Natural killer cell (primary cell): ENCODE data around the gene BCAS3. TPM values are rescaled to one million over a fixed set of nuclear protein-coding genes. Genes with fewer than 3 reads are reported as not detected.

Experiments used
- ATAC-seq, 3 donors: fragments of 150-1000 bp in 2 of 3; fragments of 200-7000 bp in 1 of 3; cut with Tn5 transposase; 1 replicate in 1 of 3; 2 replicates in 2 of 3; pipeline ENCODE4 v1.10.0; 2021; ENCODE audit warnings: mild to moderate bottlenecking in 2 of 3, moderate library complexity in 2 of 3
- DNase-seq, 2 donors: peaks; one replicate each; pipeline versions ENCODE4 v3.0.0 to v3.0.0-alpha.2; 2013 to 2021; ENCODE audit warnings: mixed read lengths in 1 of 2
- H3K27ac ChIP-seq: one replicate; pipeline ENCODE4 v1.5.1; 2013; ENCODE audit warnings: mild to moderate bottlenecking, low read length
- H3K27me3 ChIP-seq: one replicate; pipeline ENCODE4 v1.6.1; 2013; ENCODE audit warnings: low read length; ENCODE audit not compliant: control insufficient read depth, insufficient read depth
- H3K36me3 ChIP-seq: one replicate; pipeline ENCODE4 v1.6.1; 2013; ENCODE audit warnings: low read length; ENCODE audit not compliant: control insufficient read depth, insufficient read depth
- H3K4me1 ChIP-seq: one replicate; pipeline ENCODE4 v1.6.1; 2013; ENCODE audit warnings: low read length; ENCODE audit not compliant: control insufficient read depth, insufficient read depth
- H3K4me3 ChIP-seq: one replicate; pipeline ENCODE4 v1.5.1; 2013; ENCODE audit warnings: low read length
- H3K9me3 ChIP-seq: one replicate; pipeline ENCODE4 v1.6.1; 2013; ENCODE audit warnings: low read length; ENCODE audit not compliant: control insufficient read depth, insufficient read depth
- H3K27ac Mint-ChIP-seq, 2 donors: one replicate each; pipeline ENCODE4 v1.8.0; 2022; ENCODE audit warnings: mild to moderate bottlenecking in 2 of 2, mixed read lengths in 2 of 2, moderate library complexity in 1 of 2
- H3K27me3 Mint-ChIP-seq, 2 donors: one replicate each; pipeline ENCODE4 v1.8.0; 2022; ENCODE audit warnings: low read depth in 2 of 2, mixed read lengths in 2 of 2
- H3K36me3 Mint-ChIP-seq: one replicate; pipeline ENCODE4 v1.8.0; 2022; ENCODE audit warnings: mixed read lengths
- H3K4me1 Mint-ChIP-seq, 2 donors: one replicate each; pipeline ENCODE4 v1.8.0; 2022; ENCODE audit warnings: mixed read lengths in 2 of 2
- H3K4me3 Mint-ChIP-seq: one replicate; pipeline ENCODE4 v1.8.0; 2022; ENCODE audit warnings: mild to moderate bottlenecking, moderate library complexity, mixed read lengths
- H3K9me3 Mint-ChIP-seq, 2 donors: one replicate each; pipeline ENCODE4 v1.8.0; 2022; ENCODE audit warnings: mixed read lengths in 2 of 2
- WGBS: methylation state at CpG from one replicate; pipeline ENCODE4 v1.1.7; 2013; ENCODE audit warnings: missing lambda C conversion rate; ENCODE audit not compliant: insufficient coverage; 5-methylcytosine and 5-hydroxymethylcytosine counted together
- intact Hi-C: fragments of 100-400 bp; cut with micrococcal nuclease; formaldehyde crosslinking; loops from one replicate; pipeline ENCODE4 v1.14.2; 2022
- total RNA-seq, 4 donors: library from RNA; stranded (reverse); fragments of 120-200 nt in 1 of 4; gene quantifications; one replicate each; pipeline versions ENCODE4 v1.2.3 to v1.2.4, GENCODE V29; 2013 to 2022
- TF ChIP-seq, protein P1 (sequence below): fragments of 200-600 bp; IDR thresholded peaks from one replicate; pipeline ENCODE4 v1.8.0; 2022; ENCODE audit warnings: antibody characterized with exemption

Gene BCAS3
- total RNA-seq, 3 donors from 2014 or later (not counting 1 experiment from before 2014, with no cell fraction given), result 60.5 to 87.8 (median 72.0) TPM

DNA sequence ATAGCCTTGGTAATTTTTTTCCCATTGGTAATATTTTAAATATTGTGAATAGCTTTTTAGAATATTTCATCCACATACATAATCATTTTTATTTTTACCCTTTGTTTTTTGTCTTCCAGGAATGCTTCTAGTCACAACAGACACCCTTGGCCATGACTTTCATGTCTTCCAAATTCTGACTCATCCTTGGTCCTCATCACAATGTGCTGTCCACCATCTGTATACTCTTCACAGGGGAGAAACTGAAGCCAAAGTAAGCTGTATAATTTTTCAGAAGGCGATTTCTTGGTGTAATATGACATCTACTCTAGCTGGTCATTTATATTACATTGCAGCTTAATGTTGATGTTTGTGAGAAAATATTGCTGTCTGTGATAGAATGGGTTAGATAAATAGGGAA lies 269.4 kb downstream of the BCAS3 start:
- H3K4me3 Mint-ChIP-seq, result no peak overlapping the region
- DNase-seq (no peak), ATAC-seq (no peak)
- no peaks in the 10 kb centered on the region for H3K4me1 ChIP-seq
- TF ChIP-seq, protein P1, sequence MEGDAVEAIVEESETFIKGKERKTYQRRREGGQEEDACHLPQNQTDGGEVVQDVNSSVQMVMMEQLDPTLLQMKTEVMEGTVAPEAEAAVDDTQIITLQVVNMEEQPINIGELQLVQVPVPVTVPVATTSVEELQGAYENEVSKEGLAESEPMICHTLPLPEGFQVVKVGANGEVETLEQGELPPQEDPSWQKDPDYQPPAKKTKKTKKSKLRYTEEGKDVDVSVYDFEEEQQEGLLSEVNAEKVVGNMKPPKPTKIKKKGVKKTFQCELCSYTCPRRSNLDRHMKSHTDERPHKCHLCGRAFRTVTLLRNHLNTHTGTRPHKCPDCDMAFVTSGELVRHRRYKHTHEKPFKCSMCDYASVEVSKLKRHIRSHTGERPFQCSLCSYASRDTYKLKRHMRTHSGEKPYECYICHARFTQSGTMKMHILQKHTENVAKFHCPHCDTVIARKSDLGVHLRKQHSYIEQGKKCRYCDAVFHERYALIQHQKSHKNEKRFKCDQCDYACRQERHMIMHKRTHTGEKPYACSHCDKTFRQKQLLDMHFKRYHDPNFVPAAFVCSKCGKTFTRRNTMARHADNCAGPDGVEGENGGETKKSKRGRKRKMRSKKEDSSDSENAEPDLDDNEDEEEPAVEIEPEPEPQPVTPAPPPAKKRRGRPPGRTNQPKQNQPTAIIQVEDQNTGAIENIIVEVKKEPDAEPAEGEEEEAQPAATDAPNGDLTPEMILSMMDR, result no peak
- H3K9me3 ChIP-seq, result no peaks in the 10 kb centered on the region
- H3K36me3 Mint-ChIP-seq, result no peaks in the 10 kb centered on the region
- H3K27me3 ChIP-seq, result no peaks in the 10 kb centered on the region
- H3K27me3 Mint-ChIP-seq, result no peaks in the 10 kb centered on the region
- H3K9me3 Mint-ChIP-seq, result no peaks in the 10 kb centered on the region
- no peak overlapping the region for H3K27ac Mint-ChIP-seq
- no peak overlapping the region for H3K4me3 ChIP-seq
- no peaks in the 10 kb centered on the region for H3K4me1 Mint-ChIP-seq
- no CpG with 5 or more reads among the region's 1 CpG for WGBS
- no peak overlapping the region for H3K27ac ChIP-seq
- no peaks in the 10 kb centered on the region for H3K36me3 ChIP-seq
- intact Hi-C loops, result no loop called here

DNA sequence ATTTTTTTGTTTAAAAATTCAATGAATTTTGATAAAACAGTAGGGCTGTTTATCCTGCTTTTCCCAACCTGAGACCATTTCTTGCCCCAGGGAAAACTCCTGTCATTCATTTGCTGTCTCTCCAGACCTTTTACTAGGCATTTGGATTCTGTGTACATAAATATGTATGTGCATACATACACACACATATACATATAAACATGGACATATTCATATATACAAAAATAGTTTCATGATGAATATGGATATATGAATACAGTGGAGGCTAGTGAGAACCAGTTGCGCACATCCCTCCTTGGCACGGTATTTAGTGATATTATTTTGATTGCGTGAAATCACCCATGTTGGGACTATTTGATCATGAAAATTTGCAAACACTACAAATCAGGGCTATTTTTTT lies 269.9 kb downstream of the BCAS3 start:
- H3K4me1 ChIP-seq, result no peaks in the 10 kb centered on the region
- H3K27ac ChIP-seq, result no peak overlapping the region
- H3K27me3 Mint-ChIP-seq, result no peaks in the 10 kb centered on the region
- H3K4me3 Mint-ChIP-seq, result no peak overlapping the region
- TF ChIP-seq, protein P1, result no peak
- no peaks in the 10 kb centered on the region for H3K36me3 ChIP-seq
- WGBS, result 100% methylated on average over 3 of the region's 3 CpGs
- H3K9me3 Mint-ChIP-seq, result no peaks in the 10 kb centered on the region
- H3K9me3 ChIP-seq, result no peaks in the 10 kb centered on the region
- no peaks in the 10 kb centered on the region for H3K4me1 Mint-ChIP-seq
- no peak overlapping the region for H3K4me3 ChIP-seq
- H3K27me3 ChIP-seq, result no peaks in the 10 kb centered on the region
- H3K36me3 Mint-ChIP-seq, result no peaks in the 10 kb centered on the region
- intact Hi-C loops, result no loop called here
- no peak for ATAC-seq
- no peak for DNase-seq
- no peak overlapping the region for H3K27ac Mint-ChIP-seq

DNA sequence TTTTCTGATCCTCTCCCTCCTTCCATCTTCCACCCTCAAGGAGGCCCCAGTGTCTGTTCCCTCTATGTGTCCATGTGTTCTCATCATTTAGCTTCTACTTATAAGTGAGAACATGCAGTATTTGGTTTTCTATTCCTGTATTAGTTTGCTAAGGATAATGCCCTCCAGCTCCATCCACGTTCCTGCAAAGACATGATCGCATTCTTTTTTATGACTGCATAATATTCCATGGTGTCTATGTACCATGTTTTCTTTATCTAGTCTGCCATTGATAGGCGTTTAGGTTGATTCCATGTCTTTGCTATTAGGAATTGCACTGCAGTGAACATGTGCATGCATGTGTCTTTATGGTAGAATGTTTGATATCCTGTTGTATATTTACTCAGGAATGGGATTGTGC lies 275.1 kb downstream of the BCAS3 start:
- Mint-ChIP-seq H3K36me3 (peaks cover under 1% of the 10 kb centered on the region), H3K4me1 (no peaks in the 10 kb centered on the region), H3K9me3 (no peaks in the 10 kb centered on the region), H3K27ac (no peak overlapping the region), H3K4me3 (no peak overlapping the region), H3K27me3 (no peaks in the 10 kb centered on the region)
- Histone ChIP-seq H3K4me3 (no peak overlapping the region), H3K4me1 (no peaks in the 10 kb centered on the region), H3K27me3 (no peaks in the 10 kb centered on the region), H3K27ac (no peak overlapping the region), H3K36me3 (no peaks in the 10 kb centered on the region), H3K9me3 (no peaks in the 10 kb centered on the region)
- DNase-seq, result no peak
- TF ChIP-seq, protein P1, result no peak
- ATAC-seq, result no peak
- intact Hi-C loops, result no loop called here
- WGBS, result 92% methylated on average over 3 of the region's 3 CpGs

DNA sequence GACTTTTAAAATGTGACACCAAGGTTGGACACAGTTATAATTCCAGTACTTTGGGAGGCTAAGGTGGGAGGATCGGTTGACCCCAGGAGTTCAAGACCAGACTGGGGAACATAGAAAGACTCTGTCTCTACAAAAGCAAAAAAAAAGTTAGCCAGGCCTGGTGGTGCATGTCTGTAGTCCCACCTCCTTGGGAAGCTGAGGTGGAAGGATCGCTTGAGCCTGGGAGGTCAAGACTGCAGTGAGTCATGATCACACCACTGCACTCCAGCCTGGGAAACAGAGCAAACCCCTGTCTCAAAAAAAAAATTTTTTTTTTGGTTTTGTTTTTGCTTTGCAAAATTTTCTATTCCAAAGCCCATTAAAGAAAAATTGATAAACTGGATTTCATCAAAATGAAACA lies 281.4 kb downstream of the BCAS3 start:
- Histone ChIP-seq H3K9me3 (no peaks in the 10 kb centered on the region), H3K4me3 (no peak overlapping the region), H3K27me3 (no peaks in the 10 kb centered on the region), H3K36me3 (no peaks in the 10 kb centered on the region), H3K27ac (no peak overlapping the region), H3K4me1 (no peaks in the 10 kb centered on the region)
- Mint-ChIP-seq H3K4me1 (no peaks in the 10 kb centered on the region), H3K9me3 (peaks cover 0 to 5% of the 10 kb centered on the region in 2 donors), H3K36me3 (peaks cover 10% of the 10 kb centered on the region), H3K27me3 (no peaks in the 10 kb centered on the region), H3K4me3 (no peak overlapping the region), H3K27ac (no peak overlapping the region)
- TF ChIP-seq, protein P1, result no peak
- intact Hi-C loops, result no loop called here
- DNase-seq, result no peak
- 100% methylated on average over 2 of the region's 2 CpGs for WGBS
- ATAC-seq, result no peak
